ENCODE results near the gene KCNC3.
A peak's percentile ranks its signal among the peaks of the same experiment; 100 is the strongest.

Gene KCNC3

GRCh38 chr19:50329146-50329925 lies at the start of gene KCNC3:
Gene KCNC3, minus strand, starts transcription at chr19:50329377. Its CDS starts 295 bp downstream, at chr19:50329082.
- peak; percentile 99 for DNase-seq (ENCODE audit: extremely low read depth, insufficient read length)
- Histone ChIP-seq H3K4me3 (replicated peaks; ENCODE audit: low read depth, low read length) (peak within 1 kb of the TSS; percentile 67), H3K27me3 (replicated peaks; ENCODE audit: control insufficient read depth, insufficient read depth, low read length) (no peaks in the 10 kb centered on the region; the same call in 1 of the 2 replicates), H3K36me3 (ENCODE audit: control insufficient read depth, insufficient read depth, low read length) (peaks cover 2% of the 10 kb centered on the region; the same call in 1 of the 2 replicates)
- TF ChIP-seq CTCF (IDR thresholded peaks at IDR 0.05; ENCODE audit: insufficient read depth, low read length, poor library complexity, severe bottlenecking) = no peak

GRCh38 chr19:50378863-50379236 lies 49.7 kb upstream of the KCNC3 start:
- H3K36me3 ChIP-seq (ENCODE audit: control insufficient read depth, insufficient read depth, low read length) = peaks cover 33% of the 10 kb centered on the region

GRCh38 chr19:50378169-50378862 lies 49.1 kb upstream of the KCNC3 start:
- no peak overlapping the region for H3K4me3 ChIP-seq (replicated peaks; ENCODE audit: low read depth, low read length)
- H3K27me3 ChIP-seq (replicated peaks; ENCODE audit: control insufficient read depth, insufficient read depth, low read length) = no peaks in the 10 kb centered on the region
- peaks cover 33% of the 10 kb centered on the region for H3K36me3 ChIP-seq (ENCODE audit: control insufficient read depth, insufficient read depth, low read length)
- no peak for TF ChIP-seq CTCF (IDR thresholded peaks at IDR 0.05; ENCODE audit: insufficient read depth, low read length, poor library complexity, severe bottlenecking)
- no peak for DNase-seq (ENCODE audit: extremely low read depth, insufficient read length)

More at GRCh38 chr19:50378863-50379236, 49.7 kb upstream of the KCNC3 start:
- DNase-seq (ENCODE audit: extremely low read depth, insufficient read length) = no peak
- Histone ChIP-seq H3K4me3 (replicated peaks; ENCODE audit: low read depth, low read length) (no peak overlapping the region), H3K27me3 (replicated peaks; ENCODE audit: control insufficient read depth, insufficient read depth, low read length) (no peaks in the 10 kb centered on the region)
- TF ChIP-seq CTCF (IDR thresholded peaks at IDR 0.05; ENCODE audit: insufficient read depth, low read length, poor library complexity, severe bottlenecking) = no peak

- no peak for TF ChIP-seq CTCF (IDR thresholded peaks at IDR 0.05; ENCODE audit: insufficient read depth, low read length, poor library complexity, severe bottlenecking)
- Histone ChIP-seq H3K4me3 (replicated peaks; ENCODE audit: low read depth, low read length) (no peak overlapping the region), H3K27me3 (replicated peaks; ENCODE audit: control insufficient read depth, insufficient read depth, low read length) (no peaks in the 10 kb centered on the region), H3K36me3 (ENCODE audit: control insufficient read depth, insufficient read depth, low read length) (peaks cover 32% of the 10 kb centered on the region)
- no peak for DNase-seq (ENCODE audit: extremely low read depth, insufficient read length)
These were observed 48.3 kb upstream of the KCNC3 start for GRCh38 chr19:50377517-50377916.

GRCh38 chr19:50377051-50377461 lies 47.9 kb upstream of the KCNC3 start:
- no peak for DNase-seq (ENCODE audit: extremely low read depth, insufficient read length)
- no peaks in the 10 kb centered on the region for H3K27me3 ChIP-seq (replicated peaks; ENCODE audit: control insufficient read depth, insufficient read depth, low read length)

More at GRCh38 chr19:50377051-50377461, 47.9 kb upstream of the KCNC3 start:
- no peak for TF ChIP-seq CTCF (IDR thresholded peaks at IDR 0.05; ENCODE audit: insufficient read depth, low read length, poor library complexity, severe bottlenecking)
- Histone ChIP-seq H3K36me3 (ENCODE audit: control insufficient read depth, insufficient read depth, low read length) (peaks cover 31% of the 10 kb centered on the region), H3K4me3 (replicated peaks; ENCODE audit: low read depth, low read length) (peak overlapping the region; percentile 90)
